Measurements from ENCODE around the gene SLC24A4. TPM values are rescaled to one million over a fixed set of nuclear protein-coding genes. Genes with fewer than 3 reads are reported as not detected.

The SLC24A4 gene
- total and polyA plus RNA-seq, 2 experiments from 2014 or later = 0.46 to 0.50 TPM

GRCh38 chr14:92392711-92393110 lies 69.7 kb downstream of the SLC24A4 start:
- Histone ChIP-seq H3K4me1 (ENCODE audit: insufficient read depth) (no peaks in the 10 kb centered on the region), H3K4me3 (no peak overlapping the region), H3K79me2 (no peaks in the 10 kb centered on the region), H3K9me2 (replicated peaks; ENCODE audit: insufficient read depth) (no peaks in the 10 kb centered on the region), H3K27ac (no peak overlapping the region), H3K4me2 (no peak overlapping the region), H3K27me3 (peaks cover 10% of the 10 kb centered on the region), H2AFZ (no peak overlapping the region), H4K20me1 (ENCODE audit: insufficient read depth, poor library complexity, severe bottlenecking) (no peaks in the 10 kb centered on the region), H3K36me3 (replicated peaks; ENCODE audit: insufficient read depth, low read depth) (no peaks in the 10 kb centered on the region), H3K9me3 (ENCODE audit: low read depth) (no peaks in the 10 kb centered on the region)
- WGBS (ENCODE audit: low lambda C conversion rate, missing lambda C conversion rate) = 95% methylated on average over 9 of the region's 9 CpGs
- no peak for TF ChIP-seq EZH2 (IDR thresholded peaks at IDR 0.05; ENCODE audit: borderline replicate concordance)
- TF ChIP-seq CTCF (IDR thresholded peaks at IDR 0.05; ENCODE audit: poor library complexity) = no peak
- TF ChIP-seq EZH2phosphoT487 (IDR thresholded peaks at IDR 0.05; ENCODE audit: low read depth, severe bottlenecking, unreplicated experiment) = no peak
- no peak for DNase-seq (ENCODE audit: low spot score)

GRCh38 chr14:92397150-92397952 lies 74.4 kb downstream of the SLC24A4 start:
- Histone ChIP-seq H3K79me2 (no peaks in the 10 kb centered on the region), H3K27me3 (peaks cover 18% of the 10 kb centered on the region), H4K20me1 (ENCODE audit: insufficient read depth, poor library complexity, severe bottlenecking) (no peaks in the 10 kb centered on the region), H3K9me3 (ENCODE audit: low read depth) (no peaks in the 10 kb centered on the region), H3K4me3 (no peak overlapping the region), H2AFZ (no peak overlapping the region), H3K36me3 (replicated peaks; ENCODE audit: insufficient read depth, low read depth) (no peaks in the 10 kb centered on the region), H3K4me2 (no peak overlapping the region), H3K9me2 (replicated peaks; ENCODE audit: insufficient read depth) (no peaks in the 10 kb centered on the region), H3K27ac (no peak overlapping the region), H3K4me1 (ENCODE audit: insufficient read depth) (no peaks in the 10 kb centered on the region)
- TF ChIP-seq CTCF (IDR thresholded peaks at IDR 0.05; ENCODE audit: poor library complexity) (no peak), EZH2 (IDR thresholded peaks at IDR 0.05; ENCODE audit: borderline replicate concordance) (no peak), EZH2phosphoT487 (IDR thresholded peaks at IDR 0.05; ENCODE audit: low read depth, severe bottlenecking, unreplicated experiment) (no peak)
- 54% methylated on average over 9 of the region's 9 CpGs for WGBS (ENCODE audit: low lambda C conversion rate, missing lambda C conversion rate)
- no peak for DNase-seq (ENCODE audit: low spot score)

DNA sequence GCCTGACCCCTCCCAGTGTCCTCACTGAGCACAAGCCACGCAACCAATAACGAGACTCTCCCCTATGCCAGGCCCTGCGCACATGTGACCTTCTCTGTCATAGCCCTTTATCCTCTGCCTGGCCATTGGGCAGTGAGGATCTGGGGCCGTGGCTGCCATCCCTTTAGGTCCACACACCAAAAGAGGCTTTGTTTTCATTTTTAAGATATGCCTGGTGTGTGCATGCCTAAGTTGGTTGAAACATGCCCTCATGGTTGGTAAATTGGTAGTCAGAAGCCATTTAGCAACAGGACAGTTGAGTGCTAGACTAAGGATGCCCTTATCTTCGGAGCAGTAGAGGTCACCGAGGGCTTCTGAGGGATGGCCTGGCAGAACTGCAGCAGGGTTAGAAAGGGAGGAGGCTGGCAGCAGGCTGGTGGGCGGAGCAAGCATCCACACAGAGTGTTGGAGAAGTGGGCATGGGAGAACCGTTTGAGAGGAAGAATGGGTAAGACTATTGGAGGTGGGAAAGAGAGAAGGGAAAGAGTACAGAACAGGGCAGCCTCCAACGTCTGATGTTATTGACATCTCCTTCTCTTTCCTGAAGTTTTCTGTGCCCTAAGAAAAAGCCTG lies 75.1 kb downstream of the SLC24A4 start:
- TF ChIP-seq CTCF (IDR thresholded peaks at IDR 0.05; ENCODE audit: poor library complexity) (no peak), EZH2phosphoT487 (IDR thresholded peaks at IDR 0.05; ENCODE audit: low read depth, severe bottlenecking, unreplicated experiment) (no peak)
- Histone ChIP-seq H3K36me3 (replicated peaks; ENCODE audit: insufficient read depth, low read depth) (no peaks in the 10 kb centered on the region), H3K79me2 (no peaks in the 10 kb centered on the region), H4K20me1 (ENCODE audit: insufficient read depth, poor library complexity, severe bottlenecking) (no peaks in the 10 kb centered on the region), H3K4me3 (no peak overlapping the region), H3K27me3 (peaks cover 18% of the 10 kb centered on the region), H3K9me2 (replicated peaks; ENCODE audit: insufficient read depth) (no peaks in the 10 kb centered on the region), H3K4me2 (no peak overlapping the region), H3K4me1 (ENCODE audit: insufficient read depth) (no peaks in the 10 kb centered on the region), H3K27ac (no peak overlapping the region), H2AFZ (no peak overlapping the region), H3K9me3 (ENCODE audit: low read depth) (no peaks in the 10 kb centered on the region)
- WGBS (ENCODE audit: low lambda C conversion rate, missing lambda C conversion rate) = 78% methylated on average over 9 of the region's 9 CpGs
- no peak for DNase-seq (ENCODE audit: low spot score)

Measured in hepatocyte (in vitro differentiated cells).